ENCODE data around the gene MSANTD1.

MSANTD1 gene

DNA sequence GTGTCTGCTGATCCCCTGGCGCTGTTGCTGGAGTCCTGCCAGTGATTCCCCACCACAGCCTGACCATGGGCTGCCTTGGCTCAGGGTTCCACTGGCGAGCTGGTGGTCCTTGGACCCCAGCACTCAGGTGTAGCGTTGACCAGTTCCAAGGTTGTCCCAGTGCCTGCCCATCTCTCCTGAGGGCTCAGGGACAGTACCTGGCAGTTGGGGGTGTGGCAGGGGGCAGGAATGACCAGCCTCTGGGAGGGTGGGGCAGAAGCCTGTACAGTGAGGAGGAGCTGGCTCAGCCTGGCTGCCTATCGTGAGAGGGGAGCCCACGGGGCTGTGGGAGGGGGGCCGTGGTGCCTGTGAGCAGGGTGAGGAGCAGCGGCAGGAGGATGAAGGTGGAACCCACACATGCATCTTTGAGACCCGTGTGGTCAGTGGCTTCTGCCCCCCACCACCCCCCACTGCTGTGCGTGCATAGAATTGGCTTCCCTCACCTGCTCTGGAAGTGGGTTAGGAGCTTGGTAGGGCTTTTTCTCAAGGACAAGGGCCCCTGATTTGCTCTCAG lies 12.6 kb upstream of the MSANTD1 start:
- no peak overlapping the region for H3K4me2 ChIP-seq (ENCODE audit: low read length)
- H3K36me3 ChIP-seq (replicated peaks; ENCODE audit: low read depth, low read length), result peaks cover 54% of the 10 kb centered on the region
- H3K4me3 ChIP-seq (ENCODE audit: low read length), result no peak overlapping the region
- H2AFZ ChIP-seq (ENCODE audit: low read depth, low read length), result no peak overlapping the region
- H3K27me3 ChIP-seq (ENCODE audit: low read depth, low read length), result no peaks in the 10 kb centered on the region
- no peak overlapping the region for H3K9ac ChIP-seq (ENCODE audit: low read length)
- no peak for TF ChIP-seq EZH2phosphoT487 (IDR thresholded peaks at IDR 0.05; ENCODE audit: low read depth)
- TF ChIP-seq, protein P1, sequence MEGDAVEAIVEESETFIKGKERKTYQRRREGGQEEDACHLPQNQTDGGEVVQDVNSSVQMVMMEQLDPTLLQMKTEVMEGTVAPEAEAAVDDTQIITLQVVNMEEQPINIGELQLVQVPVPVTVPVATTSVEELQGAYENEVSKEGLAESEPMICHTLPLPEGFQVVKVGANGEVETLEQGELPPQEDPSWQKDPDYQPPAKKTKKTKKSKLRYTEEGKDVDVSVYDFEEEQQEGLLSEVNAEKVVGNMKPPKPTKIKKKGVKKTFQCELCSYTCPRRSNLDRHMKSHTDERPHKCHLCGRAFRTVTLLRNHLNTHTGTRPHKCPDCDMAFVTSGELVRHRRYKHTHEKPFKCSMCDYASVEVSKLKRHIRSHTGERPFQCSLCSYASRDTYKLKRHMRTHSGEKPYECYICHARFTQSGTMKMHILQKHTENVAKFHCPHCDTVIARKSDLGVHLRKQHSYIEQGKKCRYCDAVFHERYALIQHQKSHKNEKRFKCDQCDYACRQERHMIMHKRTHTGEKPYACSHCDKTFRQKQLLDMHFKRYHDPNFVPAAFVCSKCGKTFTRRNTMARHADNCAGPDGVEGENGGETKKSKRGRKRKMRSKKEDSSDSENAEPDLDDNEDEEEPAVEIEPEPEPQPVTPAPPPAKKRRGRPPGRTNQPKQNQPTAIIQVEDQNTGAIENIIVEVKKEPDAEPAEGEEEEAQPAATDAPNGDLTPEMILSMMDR (IDR thresholded peaks at IDR 0.05; ENCODE audit: low read depth, low read length), result no peak
- no peak overlapping the region for H3K27ac ChIP-seq (ENCODE audit: low read length)
- H3K79me2 ChIP-seq (ENCODE audit: low read length), result no peaks in the 10 kb centered on the region
- H3K9me3 ChIP-seq (ENCODE audit: insufficient read depth, low read length), result no peaks in the 10 kb centered on the region
- peaks cover 17% of the 10 kb centered on the region for H4K20me1 ChIP-seq (ENCODE audit: insufficient read depth, low read length)
- H3K4me1 ChIP-seq (ENCODE audit: low read length), result no peaks in the 10 kb centered on the region

DNA sequence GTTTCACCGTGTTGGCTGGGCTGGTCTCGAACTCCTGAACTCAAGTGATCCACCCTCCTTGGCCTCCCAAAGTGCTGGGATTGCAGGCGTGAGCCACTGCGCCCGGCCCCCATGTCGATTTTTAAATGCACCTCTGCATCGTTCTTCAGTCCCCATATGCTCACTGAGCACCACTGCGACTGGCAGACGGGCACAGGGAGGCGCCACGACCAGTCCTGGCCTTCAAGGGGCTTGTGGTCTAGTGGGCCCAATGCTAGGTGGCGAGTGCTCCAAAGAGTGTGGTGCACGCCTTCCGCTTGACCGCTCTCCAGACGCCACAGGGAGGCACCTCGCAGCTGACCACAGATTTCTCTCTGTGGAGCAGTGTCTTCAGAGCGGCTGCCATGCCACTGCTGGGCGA lies 11.7 kb upstream of the MSANTD1 start:
- no peak for TF ChIP-seq EZH2phosphoT487 (IDR thresholded peaks at IDR 0.05; ENCODE audit: low read depth)
- TF ChIP-seq, protein P1 (IDR thresholded peaks at IDR 0.05; ENCODE audit: low read depth, low read length), result no peak
- no peak overlapping the region for H3K9ac ChIP-seq (ENCODE audit: low read length)
- no peak overlapping the region for H3K27ac ChIP-seq (ENCODE audit: low read length)
- no peaks in the 10 kb centered on the region for H3K4me1 ChIP-seq (ENCODE audit: low read length)
- H3K36me3 ChIP-seq (replicated peaks; ENCODE audit: low read depth, low read length), result peaks cover 50% of the 10 kb centered on the region
- no peaks in the 10 kb centered on the region for H3K79me2 ChIP-seq (ENCODE audit: low read length)
- H3K4me2 ChIP-seq (ENCODE audit: low read length), result no peak overlapping the region
- H2AFZ ChIP-seq (ENCODE audit: low read depth, low read length), result no peak overlapping the region
- peaks cover 18% of the 10 kb centered on the region for H4K20me1 ChIP-seq (ENCODE audit: insufficient read depth, low read length)
- H3K9me3 ChIP-seq (ENCODE audit: insufficient read depth, low read length), result no peaks in the 10 kb centered on the region
- H3K4me3 ChIP-seq (ENCODE audit: low read length), result no peak overlapping the region
- H3K27me3 ChIP-seq (ENCODE audit: low read depth, low read length), result no peaks in the 10 kb centered on the region

DNA sequence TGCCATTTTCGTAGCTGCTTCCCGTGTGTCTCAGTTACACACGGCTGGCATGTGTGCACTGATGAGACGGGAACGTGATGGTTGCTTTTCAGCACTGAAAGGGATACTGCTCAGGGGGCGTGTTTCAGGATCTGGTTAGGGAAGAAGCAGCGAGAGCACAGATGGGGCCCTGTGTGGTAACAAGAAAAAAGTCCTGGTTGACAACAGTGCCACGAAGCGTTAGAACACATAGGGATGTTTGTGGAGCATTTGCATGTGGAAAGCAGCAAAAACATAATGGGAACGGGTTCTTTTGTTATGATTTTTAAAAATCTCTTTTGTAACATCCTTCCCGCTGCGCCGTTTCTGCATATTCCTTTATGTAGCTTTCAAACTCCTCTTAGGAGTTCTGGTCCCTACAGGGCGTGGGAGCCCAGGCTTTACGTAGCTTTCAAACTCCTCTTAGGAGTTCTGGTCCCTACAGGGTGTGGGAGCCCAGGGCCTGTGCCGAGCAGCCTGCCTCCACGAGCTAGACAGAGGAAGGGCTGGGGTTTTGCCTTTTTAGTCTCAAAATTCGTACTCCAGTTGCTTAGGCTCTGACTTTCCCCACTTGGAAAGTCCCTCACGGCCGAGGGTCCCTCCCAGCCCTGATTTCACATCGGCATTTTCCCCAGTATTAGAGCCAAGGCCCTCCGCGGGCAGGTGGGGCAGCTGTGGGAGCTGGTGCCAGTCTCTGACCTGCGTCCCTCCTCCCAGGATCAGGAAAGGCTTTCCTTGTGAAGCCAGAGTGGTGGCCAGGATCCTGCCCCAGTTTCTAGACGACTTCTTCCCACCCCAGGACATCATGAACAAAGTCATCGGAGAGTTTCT lies 11.0 kb upstream of the MSANTD1 start:
- Histone ChIP-seq H3K4me2 (ENCODE audit: low read length) (no peak overlapping the region), H2AFZ (ENCODE audit: low read depth, low read length) (no peak overlapping the region), H3K27ac (ENCODE audit: low read length) (no peak overlapping the region), H3K36me3 (replicated peaks; ENCODE audit: low read depth, low read length) (peaks cover 52% of the 10 kb centered on the region), H3K4me3 (ENCODE audit: low read length) (no peak overlapping the region), H3K27me3 (ENCODE audit: low read depth, low read length) (no peaks in the 10 kb centered on the region), H3K4me1 (ENCODE audit: low read length) (peaks cover 3% of the 10 kb centered on the region), H3K9me3 (ENCODE audit: insufficient read depth, low read length) (no peaks in the 10 kb centered on the region), H3K9ac (ENCODE audit: low read length) (no peak overlapping the region), H4K20me1 (ENCODE audit: insufficient read depth, low read length) (peaks cover 25% of the 10 kb centered on the region), H3K79me2 (ENCODE audit: low read length) (no peaks in the 10 kb centered on the region)
- TF ChIP-seq, protein P1 (IDR thresholded peaks at IDR 0.05; ENCODE audit: low read depth, low read length), result no peak
- TF ChIP-seq EZH2phosphoT487 (IDR thresholded peaks at IDR 0.05; ENCODE audit: low read depth), result no peak

DNA sequence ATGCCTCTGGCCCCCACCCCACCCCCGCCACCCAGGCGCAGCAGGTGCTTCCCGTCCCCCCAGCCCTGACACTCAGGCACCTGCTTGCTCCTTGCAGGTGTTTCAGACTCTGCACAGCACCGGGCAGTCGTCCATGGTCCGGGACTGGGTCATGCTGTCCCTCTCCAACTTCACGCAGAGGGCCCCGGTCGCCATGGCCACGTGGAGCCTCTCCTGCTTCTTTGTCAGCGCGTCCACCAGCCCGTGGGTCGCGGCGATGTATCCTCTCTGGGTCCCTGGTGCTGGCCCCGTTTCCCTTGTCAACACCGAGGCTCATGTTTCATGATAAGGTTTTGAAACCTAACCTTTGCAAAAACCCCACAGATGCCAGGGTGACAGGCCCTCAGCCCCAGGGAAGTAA lies 10.2 kb upstream of the MSANTD1 start:
- Histone ChIP-seq H3K4me2 (ENCODE audit: low read length) (no peak overlapping the region), H3K4me1 (ENCODE audit: low read length) (peaks cover 11% of the 10 kb centered on the region), H2AFZ (ENCODE audit: low read depth, low read length) (no peak overlapping the region), H3K27me3 (ENCODE audit: low read depth, low read length) (no peaks in the 10 kb centered on the region), H3K36me3 (replicated peaks; ENCODE audit: low read depth, low read length) (peaks cover 49% of the 10 kb centered on the region), H4K20me1 (ENCODE audit: insufficient read depth, low read length) (peaks cover 32% of the 10 kb centered on the region), H3K27ac (ENCODE audit: low read length) (no peak overlapping the region), H3K9ac (ENCODE audit: low read length) (no peak overlapping the region), H3K9me3 (ENCODE audit: insufficient read depth, low read length) (no peaks in the 10 kb centered on the region), H3K4me3 (ENCODE audit: low read length) (no peak overlapping the region), H3K79me2 (ENCODE audit: low read length) (no peaks in the 10 kb centered on the region)
- TF ChIP-seq, protein P1 (IDR thresholded peaks at IDR 0.05; ENCODE audit: low read depth, low read length), result no peak
- TF ChIP-seq EZH2phosphoT487 (IDR thresholded peaks at IDR 0.05; ENCODE audit: low read depth), result no peak
